Activated CD4-positive, alpha-beta T cell treated with anti-CD3 and anti-CD28 coated beads, Interleukin-2, amount 50 U/mL, for 1 hour (primary cell): ENCODE measurements around the gene TUBB8.
"Not testable (repeated sequence)": the region's sequence is repeated elsewhere in the genome, so short reads cannot be mapped to it uniquely, and the experiment has no call there.

Experiments used
- DNase-seq: peaks from one replicate; pipeline ENCODE4 v3.0.0-alpha.2; 2020

TUBB8 gene

DNA sequence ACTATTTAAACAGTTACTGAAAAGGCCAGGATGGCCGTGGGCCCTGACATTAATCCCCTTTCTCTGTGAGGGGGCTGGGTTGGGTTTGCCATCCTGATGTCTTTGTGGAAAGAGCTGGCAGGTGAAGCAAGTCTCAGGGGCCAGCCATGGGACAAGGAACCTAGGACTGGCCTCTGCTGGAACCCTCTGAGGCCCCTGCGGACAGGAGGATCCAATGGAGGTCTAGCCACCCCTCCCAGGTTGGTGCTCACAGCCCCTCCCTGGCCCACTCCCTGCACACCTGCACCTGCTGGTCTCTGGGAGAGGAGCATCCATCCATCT, 35.8 kb downstream of the TUBB8 start:
- DNase-seq: not testable (repeated sequence)

- DNase-seq: not testable (repeated sequence)
These were observed 36.4 kb downstream of the TUBB8 start for GRCh38 chr10:12444-13314.

- DNase-seq: peak; percentile 5
These were observed 37.8 kb downstream of the TUBB8 start for GRCh38 chr10:11260-11659.

GRCh38 chr10:10261-10971, 38.7 kb downstream of the TUBB8 start:
- not testable (repeated sequence) for DNase-seq
